NCI-H82 (cell line): Measurements from ENCODE around the gene COL13A1.

Experiments
- DNase-seq: peaks from one replicate; lab custom pipeline; 2025; lab: John Stamatoyannopoulos, UW

COL13A1 gene

GRCh38 chr10:69820817-69821216 is 19.1 kb downstream of the COL13A1 start:
- DNase-seq, result no peak

DNA sequence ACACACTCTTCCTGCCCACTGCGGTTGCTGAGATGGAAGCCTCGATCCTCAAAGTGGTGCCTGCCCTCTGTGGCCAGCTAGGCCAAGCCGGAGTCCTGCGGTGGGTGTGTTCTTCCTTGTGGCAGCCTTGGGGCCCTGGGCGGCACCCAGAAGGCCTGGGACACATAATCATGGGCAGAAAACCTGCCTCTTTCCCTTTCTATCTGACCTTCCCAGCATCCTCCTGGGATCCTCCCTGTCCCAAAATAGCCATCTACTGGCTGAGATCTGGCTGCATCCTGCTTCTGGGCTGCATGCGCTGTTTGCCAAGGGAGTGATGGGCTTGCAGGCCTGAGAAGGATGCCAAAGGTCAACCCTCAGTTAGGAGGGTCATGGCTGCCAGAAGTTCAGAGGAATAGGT is 23.9 kb downstream of the COL13A1 start:
- DNase-seq, result no peak

DNA sequence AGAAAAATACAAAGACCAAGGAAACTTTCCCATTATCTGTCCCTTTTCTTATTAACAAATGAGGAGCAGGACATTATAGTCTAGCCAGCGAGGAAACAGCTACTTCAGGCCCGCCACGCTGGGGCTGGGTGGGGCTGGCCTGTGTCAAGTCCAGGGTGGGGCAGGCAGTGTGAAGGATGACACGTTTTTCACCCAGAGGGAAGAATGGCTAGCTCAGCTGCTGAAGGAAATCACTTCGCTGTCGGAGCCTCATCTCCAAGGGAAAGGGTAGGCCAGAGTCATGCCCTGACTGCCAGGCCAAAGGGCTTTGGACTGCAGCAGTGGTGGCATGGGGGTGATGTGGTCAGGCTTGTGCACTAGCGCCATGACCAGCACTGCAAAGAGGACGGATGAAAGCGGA is 24.4 kb downstream of the COL13A1 start:
- DNase-seq, result no peak

DNA sequence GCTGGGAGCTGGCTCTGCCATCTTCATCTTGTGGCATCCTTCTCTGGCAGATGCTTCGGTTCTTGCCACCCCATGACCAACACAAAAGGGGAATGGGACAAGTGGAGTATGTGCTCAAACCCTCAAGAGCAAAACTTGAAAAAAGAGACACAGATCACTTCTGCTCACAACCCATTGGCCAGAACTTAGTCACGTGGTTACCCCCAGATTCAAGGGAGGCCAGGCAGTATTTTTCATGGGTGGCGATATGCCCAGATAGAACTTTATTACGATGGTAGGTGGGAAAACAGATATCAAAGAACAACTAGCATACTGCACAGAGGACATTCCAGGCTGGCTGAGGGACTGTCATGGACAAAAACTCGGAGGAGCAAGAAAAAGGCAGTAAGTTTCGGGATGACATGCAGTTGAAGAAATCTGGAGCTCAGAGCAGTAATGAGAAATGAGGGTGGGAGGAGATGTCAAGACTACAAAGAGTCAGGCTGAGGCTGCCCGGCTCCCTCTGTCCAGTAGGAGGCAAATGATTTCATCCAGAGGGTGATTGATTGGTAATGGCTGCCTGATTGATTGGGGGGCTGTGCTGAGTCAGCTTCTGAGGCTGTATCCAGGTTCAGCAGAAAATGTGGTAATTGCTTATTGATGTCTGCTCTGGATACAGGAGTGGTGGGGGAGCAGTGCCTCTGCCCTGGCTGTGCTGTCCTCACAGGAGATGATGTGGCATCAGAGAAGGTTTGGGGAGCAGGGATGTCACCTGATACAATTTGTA is 25.3 kb downstream of the COL13A1 start:
- no peak for DNase-seq

GRCh38 chr10:69828144-69828870 is 26.6 kb downstream of the COL13A1 start:
- DNase-seq, result peak; percentile 2

DNA sequence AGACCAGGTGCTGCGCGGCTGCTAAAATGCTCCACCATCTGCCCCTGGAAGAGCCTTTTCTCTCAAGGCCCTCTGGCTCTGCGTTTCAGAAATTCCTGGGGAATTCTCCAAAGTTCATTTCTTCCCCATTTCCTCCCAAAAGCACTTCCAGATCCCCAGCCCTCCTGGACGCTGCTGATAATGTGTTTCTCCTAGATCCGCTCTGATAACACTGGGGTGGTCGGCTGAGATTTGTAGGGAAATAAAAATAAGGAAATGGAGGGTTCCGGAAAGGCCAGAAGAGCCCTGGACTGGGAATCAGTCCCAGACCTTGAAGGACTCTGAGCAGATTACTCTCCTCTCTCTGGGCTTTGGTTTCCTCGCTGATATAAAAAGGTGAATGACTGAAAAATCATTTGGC is 28.1 kb downstream of the COL13A1 start:
- no peak for DNase-seq

- DNase-seq, result no peak
These were observed 29.6 kb downstream of the COL13A1 start for GRCh38 chr10:69831231-69831855.

GRCh38 chr10:69835233-69835632 is 33.5 kb downstream of the COL13A1 start:
- DNase-seq, result no peak

DNA sequence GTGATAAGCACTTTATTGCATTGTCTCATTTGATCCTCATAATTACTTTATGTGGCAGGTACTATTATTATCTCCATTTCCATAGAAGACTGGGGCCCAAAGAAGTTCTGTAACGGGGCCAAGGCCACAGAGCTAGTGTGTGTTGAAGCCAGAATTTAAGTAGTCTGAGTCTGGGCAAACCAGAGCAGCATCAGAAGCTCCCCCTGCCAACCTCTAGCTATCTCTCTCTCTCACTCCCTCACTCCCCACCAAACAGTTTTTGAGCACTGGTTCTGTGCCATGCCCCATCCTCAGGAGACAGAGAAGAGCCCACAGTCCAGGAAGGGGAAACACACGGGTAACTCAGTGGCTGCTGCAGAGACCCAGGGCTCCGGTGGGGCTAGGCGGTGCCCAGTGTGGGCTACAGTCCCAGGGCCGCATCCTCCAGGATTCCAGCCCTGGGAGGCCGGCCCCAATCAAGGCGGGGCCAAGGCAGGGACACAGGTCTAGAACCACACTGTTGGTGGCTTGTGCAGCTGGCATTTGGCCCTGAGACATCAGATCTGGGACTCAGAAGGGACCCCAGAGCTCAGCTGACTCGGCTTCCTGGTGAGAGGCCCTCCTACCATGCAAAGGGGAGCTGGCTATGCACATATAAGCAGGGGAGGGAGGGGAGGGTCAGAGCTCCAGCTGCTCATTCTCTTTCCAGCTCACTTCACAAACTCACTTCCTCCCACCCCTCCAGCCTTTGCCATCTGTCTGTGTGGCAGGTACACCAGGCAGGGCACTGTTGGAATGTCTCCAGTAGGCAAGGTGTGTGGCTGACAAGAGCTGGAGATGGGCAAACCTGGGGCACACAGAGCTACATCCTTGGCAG is 34.4 kb downstream of the COL13A1 start:
- DNase-seq, result peak; percentile 31

DNA sequence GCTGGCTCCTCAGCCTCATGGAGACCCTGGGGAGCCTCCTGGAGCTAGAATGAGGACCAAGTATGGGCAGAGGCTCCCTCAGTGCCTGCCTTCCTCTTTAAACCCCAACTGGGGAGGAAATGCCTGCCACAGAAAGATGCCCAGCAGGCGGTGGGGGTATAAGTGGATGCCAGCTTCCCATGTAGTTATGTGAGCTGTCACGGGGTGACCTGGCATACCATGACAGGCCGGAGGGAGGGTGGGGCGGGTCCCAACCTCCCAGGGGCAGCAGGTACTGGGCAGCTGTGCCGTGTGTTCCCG is 35.0 kb downstream of the COL13A1 start:
- DNase-seq, result no peak

- no peak for DNase-seq
These were observed 35.6 kb downstream of the COL13A1 start for GRCh38 chr10:69837261-69837660.

GRCh38 chr10:69838418-69838817 is 36.7 kb downstream of the COL13A1 start:
- no peak for DNase-seq

- no peak for DNase-seq
These were observed 37.1 kb downstream of the COL13A1 start for GRCh38 chr10:69838853-69839252.

- DNase-seq, result no peak
These were observed 38.1 kb downstream of the COL13A1 start for GRCh38 chr10:69839696-69840345.

- DNase-seq, result no peak
These were observed 39.1 kb downstream of the COL13A1 start for GRCh38 chr10:69840773-69841172.

DNA sequence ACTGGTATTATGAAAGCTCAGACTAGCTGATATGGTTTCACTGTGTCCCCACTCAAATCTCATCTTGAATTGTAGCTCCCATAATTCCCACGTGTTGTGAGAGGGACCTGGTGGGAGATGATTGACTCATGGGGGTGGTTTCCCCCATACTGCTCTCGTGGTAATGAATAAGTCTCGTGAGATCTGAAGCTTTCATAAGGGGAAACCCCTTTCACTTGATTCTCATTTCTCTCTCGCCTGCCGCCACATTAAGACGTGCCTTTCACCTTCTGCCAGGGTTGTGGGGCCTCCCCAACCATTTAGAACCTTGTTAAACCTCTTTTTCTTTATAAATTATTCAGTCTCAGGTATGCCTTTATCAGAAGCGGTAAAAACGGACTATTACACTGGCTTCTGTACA is 40.3 kb downstream of the COL13A1 start:
- DNase-seq, result no peak

DNA sequence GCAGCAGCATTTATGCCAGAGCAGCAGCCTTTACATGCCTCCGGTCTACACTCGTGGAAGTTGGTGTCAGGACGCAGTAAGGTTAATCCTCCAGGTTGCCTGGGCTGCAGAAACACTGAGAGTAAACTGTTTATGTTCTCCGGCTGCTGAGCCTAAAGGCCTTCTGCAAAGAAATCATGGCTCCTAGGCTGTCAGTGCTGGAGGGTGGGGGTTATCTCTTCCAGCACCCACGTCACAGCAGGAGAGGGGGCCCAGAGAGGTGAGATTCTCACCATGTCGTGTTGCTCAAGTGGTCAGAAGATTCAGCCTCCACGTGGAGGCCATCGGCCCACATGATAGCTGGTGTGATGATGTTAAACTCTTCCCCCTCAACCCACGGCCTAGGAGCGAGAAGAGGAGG is 41.2 kb downstream of the COL13A1 start:
- DNase-seq, result no peak

DNA sequence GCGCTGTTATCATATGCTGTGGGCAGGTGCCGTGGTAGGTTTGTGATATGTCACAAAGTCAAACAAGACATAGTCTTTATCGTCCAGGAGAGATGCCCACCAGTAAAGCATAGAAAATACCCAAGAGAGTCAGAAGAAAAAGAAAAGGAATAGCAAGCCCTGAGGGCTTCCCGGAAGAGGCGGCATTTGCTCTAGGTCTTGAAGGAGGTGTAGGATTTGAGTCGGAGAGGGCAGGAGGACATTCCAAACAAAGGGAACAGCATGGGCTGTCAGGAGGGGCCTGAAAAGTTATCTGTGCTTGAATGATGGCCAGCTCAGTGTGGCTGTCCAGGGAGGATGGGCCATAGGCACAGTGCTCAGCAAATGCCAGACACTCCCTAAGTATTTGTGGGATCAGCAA is 42.2 kb downstream of the COL13A1 start:
- DNase-seq, result no peak

- peak; percentile 42 for DNase-seq
These were observed 43.0 kb downstream of the COL13A1 start for GRCh38 chr10:69844698-69845097.

GRCh38 chr10:69845574-69846292 is 44.0 kb downstream of the COL13A1 start:
- no peak for DNase-seq

DNA sequence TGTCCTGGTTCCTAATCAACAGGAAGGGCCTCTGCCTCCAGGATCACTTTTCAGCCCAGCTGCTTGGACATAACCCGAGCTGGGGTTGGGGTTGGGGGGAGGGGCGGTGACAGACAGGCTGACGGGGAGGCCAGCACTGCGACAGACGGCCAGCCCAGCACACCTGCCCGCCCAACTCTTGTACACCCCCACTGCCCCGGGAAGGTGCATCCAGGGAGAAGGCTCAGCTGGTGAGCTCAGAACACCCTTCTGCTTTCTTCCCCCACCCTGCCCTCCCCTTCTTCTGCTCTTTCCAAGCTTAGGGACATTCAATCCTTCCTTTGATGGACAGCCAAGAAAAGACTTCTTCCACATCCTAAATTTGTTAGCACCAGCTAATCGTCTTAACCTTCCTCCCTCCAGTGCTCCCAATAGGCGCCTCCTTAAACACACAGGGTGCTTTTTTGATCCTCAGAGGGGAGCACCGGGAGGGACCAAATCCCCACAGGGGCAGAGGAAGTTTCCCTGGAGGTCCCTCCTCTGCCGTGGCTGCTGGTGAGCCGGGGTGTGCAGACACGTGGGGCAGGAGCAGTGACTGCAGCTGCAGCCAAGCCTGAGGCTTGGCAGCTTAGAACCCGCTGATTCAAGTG is 44.7 kb downstream of the COL13A1 start:
- DNase-seq, result peak; percentile 82
